22Rv1 (cell line): ENCODE data around the gene ZMYND19.
A peak's percentile ranks its signal among the peaks of the same experiment; 100 is the strongest.

Experiments
- H3K27ac ChIP-seq: fragments of 450-650 bp; 2 replicates; pipeline ENCODE4 v1.5.1; 2017
- CTCF ChIP-seq: fragments of 450-650 bp; IDR thresholded peaks from 2 replicates; pipeline ENCODE4 v1.5.1; 2017; ENCODE audit warnings: mild to moderate bottlenecking
- ZFX ChIP-seq: fragments of 450-650 bp; IDR thresholded peaks from 2 replicates; pipeline ENCODE4 v1.6.1; 2017; ENCODE audit warnings: antibody characterized with exemption, borderline replicate concordance

The ZMYND19 gene

DNA sequence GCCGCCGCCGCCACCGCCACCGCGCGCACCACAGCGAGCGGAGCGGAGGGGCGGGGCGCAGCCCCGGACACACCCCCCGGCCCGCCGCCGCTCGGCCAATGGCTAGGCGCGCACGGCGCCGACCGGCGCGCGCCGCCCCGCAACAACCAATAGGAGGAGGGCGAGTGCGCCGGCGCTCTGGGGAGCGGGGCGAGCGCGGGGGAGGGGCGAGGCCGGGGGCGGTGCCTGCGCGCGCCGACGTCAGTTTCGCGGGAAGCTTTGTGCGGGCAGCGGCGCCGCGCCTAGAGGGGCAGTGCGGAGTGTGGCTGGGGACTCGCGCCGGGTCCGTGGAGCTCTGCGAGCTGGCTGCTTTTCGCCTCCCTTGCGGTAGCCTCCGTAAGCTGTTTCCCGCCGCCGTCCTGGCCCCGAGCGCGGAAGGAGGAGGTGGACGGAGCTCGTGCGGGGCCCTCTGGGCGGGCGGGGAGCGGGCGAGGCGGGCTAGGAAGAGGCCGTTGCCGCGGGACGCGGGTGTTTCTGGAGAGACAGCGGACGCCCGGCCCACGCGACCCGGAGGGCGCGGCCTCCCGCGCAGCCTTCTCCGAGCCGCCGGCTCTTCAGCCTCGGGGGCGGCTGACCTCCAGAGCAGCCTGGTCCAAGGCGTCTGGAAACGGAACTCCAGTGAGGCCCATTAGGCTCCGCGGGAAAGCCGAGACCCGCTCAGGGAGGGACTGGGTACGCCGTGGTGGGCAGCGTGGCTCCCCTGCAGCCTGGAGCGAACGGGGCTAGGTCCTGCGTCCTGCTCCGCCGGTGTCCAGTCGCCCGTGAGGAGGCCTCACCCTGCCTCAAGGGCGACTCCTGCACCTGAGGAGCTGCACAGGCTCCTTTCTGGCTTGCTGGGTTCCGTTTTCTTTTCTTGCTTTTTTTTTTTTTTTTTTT, at the start of gene ZMYND19:
TSS of gene ZMYND19 (minus strand) at position 44 of the 915 bp plus-strand sequence. CDS start 249 bp downstream, outside the sequence.
- H3K27ac ChIP-seq: peak within 1 kb of the TSS; percentile 67
- TF ChIP-seq CTCF (peak; percentile 24; the same call in 1 of the 2 replicates), ZFX (no peak)

GRCh38 chr9:137639303-137640051, 49.2 kb upstream of the ZMYND19 start:
- TF ChIP-seq ZFX (no peak), CTCF (no peak)
- H3K27ac ChIP-seq: no peak overlapping the region

DNA sequence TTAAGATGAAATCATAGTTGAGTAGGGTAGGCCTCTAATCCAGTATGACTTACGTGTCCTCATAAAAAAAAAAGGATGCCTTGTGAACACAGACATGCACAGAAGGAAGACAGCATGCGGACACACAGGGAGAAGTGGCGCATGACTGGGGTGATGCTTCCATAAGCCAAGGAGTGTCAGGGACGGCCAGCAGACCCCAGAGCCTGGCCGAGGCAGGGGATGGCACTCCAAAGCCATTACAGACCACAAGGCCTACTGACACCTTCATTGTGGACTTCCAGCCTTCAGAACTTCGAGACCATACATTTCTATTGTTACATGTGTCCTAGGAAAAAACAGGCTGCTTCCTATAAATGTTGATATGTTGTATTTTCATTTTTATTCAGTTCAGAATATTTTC, 48.4 kb upstream of the ZMYND19 start:
- no peak overlapping the region for H3K27ac ChIP-seq
- TF ChIP-seq ZFX (no peak), CTCF (no peak)

GRCh38 chr9:137634016-137634415, 43.7 kb upstream of the ZMYND19 start:
- no peak for TF ChIP-seq ZFX
- TF ChIP-seq CTCF: no peak
- H3K27ac ChIP-seq: no peak overlapping the region

GRCh38 chr9:137632230-137633161, 42.2 kb upstream of the ZMYND19 start:
- TF ChIP-seq CTCF: no peak
- TF ChIP-seq ZFX: no peak
- H3K27ac ChIP-seq: no peak overlapping the region

GRCh38 chr9:137631345-137632229, 41.3 kb upstream of the ZMYND19 start:
- H3K27ac ChIP-seq: no peak overlapping the region

More at GRCh38 chr9:137631345-137632229, 41.3 kb upstream of the ZMYND19 start:
- TF ChIP-seq CTCF (no peak), ZFX (no peak)
